AG10803 (cell line): ENCODE results near the gene SYPL1.

ENCODE experiments used
- DNase-seq: peaks from one replicate; pipeline ENCODE4 v3.0.0; 2010; ENCODE audit warnings: low read depth
- H3K4me3 ChIP-seq: 2 replicates; pipeline ENCODE4 v1.5.1; 2011; ENCODE audit warnings: mild to moderate bottlenecking, low read length, control low read depth
- CTCF ChIP-seq: conservative IDR thresholded peaks from 2 replicates; pipeline ENCODE4 v1.5.1; 2011; ENCODE audit warnings: mild to moderate bottlenecking, low read length, control low read depth, inconsistent platforms

The SYPL1 gene

GRCh38 chr7:106121189-106121810 lies 9.2 kb upstream of the SYPL1 start:
- DNase-seq, result no peak
- no peak for TF ChIP-seq CTCF
- H3K4me3 ChIP-seq, result no peak overlapping the region

GRCh38 chr7:106120500-106120899 lies 8.4 kb upstream of the SYPL1 start:
- no peak for TF ChIP-seq CTCF
- DNase-seq, result no peak
- no peak overlapping the region for H3K4me3 ChIP-seq

- no peak for TF ChIP-seq CTCF
- no peak for DNase-seq
- H3K4me3 ChIP-seq, result no peak overlapping the region
Measured at GRCh38 chr7:106119719-106120118, 7.6 kb upstream of the SYPL1 start.

GRCh38 chr7:106117786-106118544 lies 5.9 kb upstream of the SYPL1 start:
- no peak for DNase-seq
- no peak for TF ChIP-seq CTCF
- no peak overlapping the region for H3K4me3 ChIP-seq

GRCh38 chr7:106116161-106116704 lies 4.1 kb upstream of the SYPL1 start:
- TF ChIP-seq CTCF, result no peak
- H3K4me3 ChIP-seq, result no peak overlapping the region
- no peak for DNase-seq

GRCh38 chr7:106114716-106115383 lies 2.7 kb upstream of the SYPL1 start:
- TF ChIP-seq CTCF, result no peak
- no peak for DNase-seq
- H3K4me3 ChIP-seq, result no peak overlapping the region
